Islet precursor cell (in vitro differentiated cells): Measurements from ENCODE around the gene CARD19.
"Not testable (repeated sequence)": the region's sequence is repeated elsewhere in the genome, so short reads cannot be mapped to it uniquely, and the experiment has no call there.

Source experiments
- DNase-seq: peaks from one replicate; pipeline ENCODE4 v3.0.0-alpha.2; 2018

CARD19 gene

DNA sequence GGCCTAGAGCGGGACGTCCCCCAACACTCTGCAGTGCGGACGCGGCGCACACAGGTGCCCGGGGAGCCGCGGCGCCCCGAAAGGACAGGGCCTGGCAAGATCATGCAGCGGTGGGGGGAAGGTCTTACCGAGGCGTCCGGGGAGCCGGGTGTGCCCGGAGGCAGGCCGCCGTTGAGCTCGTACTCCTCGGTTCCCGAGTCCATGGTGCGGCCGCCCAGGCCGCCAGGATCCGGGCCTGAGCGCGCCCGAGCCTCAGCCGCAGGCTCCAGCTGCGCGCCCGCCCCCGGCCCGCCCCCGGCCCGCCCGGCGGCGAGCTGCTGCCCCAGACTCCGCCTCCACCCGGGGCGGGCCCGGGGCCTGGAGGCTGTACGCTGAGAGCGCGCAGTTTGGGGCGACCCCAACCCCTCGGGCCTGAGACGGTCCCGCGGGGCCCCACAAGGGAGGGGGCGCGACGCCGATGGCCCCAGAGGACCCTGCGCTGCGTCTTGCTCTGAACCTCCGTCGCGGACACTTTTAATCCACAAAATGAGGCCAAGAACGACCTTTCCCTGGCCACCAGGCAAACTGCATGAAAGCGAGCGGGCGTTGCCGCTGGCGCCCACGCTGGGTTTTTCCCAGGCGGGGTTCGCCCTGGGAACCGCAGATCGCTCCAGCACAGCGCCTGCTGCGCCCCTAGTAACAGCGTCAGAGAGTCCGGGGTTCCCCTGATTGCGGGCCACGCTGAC, 38.2 kb downstream of the CARD19 start, which contains the start of gene NINJ1:
NINJ1 (minus strand) TSS at position 237 of the 725 bp plus-strand sequence; CDS start at position 203, 34 bp downstream.
- peak; percentile 78 for DNase-seq

DNA sequence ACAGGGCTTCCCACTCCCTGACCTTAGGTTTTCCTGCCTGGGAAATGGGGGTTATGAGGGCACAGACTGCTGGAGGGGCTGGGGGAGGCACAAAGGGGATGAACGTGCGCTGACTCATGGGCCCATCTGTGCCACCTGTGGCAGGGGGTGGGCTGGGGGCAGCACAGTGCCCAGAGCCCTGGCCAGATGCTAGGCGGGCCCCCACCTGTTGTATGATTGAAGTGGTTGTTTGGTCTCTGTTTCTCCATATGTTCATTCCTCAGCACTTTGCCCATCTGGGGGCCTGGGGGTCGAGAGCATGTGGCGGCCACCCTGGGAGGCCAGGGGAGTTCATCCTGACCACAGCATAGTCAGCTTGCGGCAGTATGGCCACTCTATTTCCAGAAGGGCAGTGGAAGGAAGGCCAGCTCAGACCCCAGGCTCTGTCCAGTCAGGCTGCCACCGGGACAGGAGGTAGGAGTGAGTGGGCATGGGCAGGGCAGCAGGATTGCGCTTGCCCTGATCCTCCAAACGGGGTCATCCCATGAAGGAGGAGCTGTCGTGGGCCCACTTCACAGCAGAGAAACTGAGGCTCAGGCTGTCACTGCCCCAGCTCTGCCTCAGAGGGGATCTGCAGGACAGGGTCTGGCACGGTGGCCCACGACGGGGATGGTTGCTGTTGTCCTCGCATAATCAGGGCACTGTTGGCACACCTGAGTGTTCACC, 38.9 kb downstream of the CARD19 start:
- peak; percentile 48 for DNase-seq

DNA sequence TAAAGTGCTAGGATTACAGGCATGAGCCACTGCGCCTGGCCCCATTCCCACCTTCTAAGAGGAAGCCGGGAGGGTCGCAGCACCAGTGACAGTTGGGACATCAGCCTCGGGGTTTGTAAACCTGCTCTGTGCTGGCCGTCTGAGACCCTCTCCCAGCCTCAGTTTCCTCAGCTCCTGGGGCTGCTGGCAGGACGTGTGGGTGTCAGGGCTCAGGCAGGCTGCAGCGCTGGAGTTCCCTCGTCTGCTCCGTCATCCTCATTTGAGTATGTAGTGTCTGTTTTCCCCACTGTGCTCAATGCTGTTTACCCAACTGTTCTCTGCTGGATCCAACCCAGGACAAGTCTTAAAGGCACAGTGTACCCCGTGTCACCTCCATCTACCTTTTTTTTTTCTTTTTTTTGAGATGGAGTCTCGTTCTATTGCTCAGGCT, 40.0 kb downstream of the CARD19 start:
- DNase-seq = no peak

DNA sequence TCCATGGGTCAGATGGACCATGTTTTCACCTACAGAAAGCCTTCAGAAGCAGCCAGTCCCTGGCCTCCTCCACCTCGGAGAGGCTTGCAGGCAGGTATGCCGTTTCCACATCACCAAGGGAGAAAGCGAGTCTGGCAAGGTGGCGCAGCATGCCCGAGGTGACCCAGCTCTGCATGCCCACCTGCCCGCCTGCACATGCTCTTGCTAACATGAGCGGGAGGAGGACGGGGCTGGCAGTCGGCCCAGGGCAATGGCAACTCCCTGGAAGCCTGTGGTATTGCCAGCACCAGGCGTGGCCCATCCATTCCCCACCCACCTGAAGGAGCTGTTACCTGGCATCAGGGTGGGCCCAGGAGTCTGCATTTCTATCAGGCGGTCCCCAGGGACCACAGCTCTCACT, 41.3 kb downstream of the CARD19 start:
- DNase-seq = peak; percentile 45

DNA sequence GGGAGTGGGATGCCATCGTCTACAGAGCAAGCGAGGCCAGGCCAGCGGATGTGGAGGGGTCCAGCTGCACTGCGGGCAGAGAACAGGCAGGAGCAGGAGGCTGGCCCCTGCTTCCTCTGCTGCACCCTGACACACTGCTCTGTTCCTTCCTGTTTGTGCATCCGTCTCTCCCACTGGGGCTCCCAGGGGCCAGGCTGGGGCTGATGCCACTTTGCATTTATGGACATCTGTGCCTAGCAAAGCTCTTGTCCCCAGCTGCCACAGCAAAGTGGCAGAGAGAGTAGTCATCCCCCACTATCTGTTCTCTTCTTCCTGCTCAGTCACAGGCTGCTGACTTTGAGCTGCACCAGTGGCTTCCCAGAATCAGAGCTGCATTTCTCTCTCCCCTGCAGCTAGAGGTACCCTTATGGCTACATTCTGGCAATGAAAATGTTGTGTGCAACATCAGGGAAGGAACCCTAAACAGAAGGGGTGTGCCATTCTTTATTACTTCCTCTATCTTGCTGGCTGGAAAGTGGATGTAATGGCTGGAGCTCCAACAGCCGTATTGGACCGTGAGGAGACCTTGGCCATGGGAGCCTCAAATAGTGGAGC, 42.3 kb downstream of the CARD19 start:
- DNase-seq = peak; percentile 47

DNA sequence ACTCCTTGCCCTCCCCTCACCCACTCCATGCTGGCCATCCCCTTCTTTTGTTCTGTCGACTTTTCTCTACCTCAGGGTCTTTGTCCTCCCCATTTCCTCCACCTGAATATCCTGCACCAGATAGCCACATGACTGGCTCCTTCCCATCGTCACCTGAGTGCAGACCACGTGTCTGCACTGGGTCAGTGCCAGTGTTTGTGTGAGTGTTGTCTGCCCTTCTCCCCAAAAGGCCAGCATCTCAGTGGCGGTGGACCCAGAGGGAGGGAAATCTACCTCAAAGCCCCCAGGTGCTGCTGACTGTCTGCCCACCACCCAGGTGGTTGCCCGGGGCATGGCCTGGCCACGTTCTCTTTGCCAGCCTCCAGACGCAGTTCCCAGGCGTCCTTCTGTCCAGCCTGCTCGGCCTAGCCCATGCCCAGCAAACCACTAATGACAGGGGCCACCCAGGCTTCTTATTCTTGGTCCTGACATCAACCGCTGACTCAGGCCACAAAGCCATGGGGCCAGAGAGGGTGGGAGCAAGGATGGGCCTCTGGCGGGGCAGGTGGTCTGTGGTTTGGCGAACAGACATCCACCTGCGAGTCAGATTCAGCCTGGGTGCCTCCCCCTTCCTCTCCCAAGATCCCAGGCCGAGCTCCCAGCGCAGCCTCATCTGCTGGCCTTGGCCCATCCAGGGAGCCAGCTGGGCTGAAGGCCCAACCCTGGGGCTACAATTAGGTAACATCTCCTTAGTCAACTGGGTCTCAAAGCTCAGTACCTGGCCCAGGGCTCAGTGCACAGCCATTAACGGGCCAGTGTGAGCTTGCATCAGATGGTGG, 43.6 kb downstream of the CARD19 start:
- DNase-seq = peak; percentile 54

DNA sequence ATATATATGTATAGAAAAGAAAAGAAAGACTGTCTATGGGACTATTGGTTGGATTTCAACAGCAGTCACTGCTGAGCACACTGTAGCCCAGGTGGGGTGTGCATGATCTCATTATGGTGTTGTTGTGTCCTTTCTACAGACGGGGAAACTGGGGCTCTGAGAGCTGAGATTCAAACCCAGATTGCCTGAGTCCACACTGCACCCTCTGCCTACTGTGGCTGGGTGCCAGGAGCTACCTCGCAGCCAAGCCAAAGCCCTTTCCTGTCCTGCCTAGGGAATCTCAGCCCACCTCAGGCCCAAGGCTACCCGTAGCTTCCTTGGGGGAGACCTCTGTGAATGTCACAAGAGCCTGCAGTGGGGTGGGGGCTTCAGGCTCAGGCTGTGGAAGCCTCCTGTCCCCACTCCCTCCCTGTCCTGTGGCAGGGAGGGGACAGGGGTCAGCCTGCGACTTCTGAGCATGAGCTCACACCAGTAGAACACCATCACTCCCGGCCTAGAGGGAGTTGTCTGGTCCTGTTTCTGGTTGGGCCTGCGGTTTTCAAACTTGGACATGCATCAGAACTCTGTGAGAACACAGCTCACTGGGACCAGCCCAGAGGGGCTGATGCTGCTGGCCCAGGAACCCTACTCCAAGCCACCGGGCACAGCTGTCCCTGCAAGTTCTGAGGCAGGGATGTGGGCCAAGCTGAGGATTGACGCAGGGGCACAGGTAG, 45.9 kb downstream of the CARD19 start:
- peak; percentile 44 for DNase-seq

DNA sequence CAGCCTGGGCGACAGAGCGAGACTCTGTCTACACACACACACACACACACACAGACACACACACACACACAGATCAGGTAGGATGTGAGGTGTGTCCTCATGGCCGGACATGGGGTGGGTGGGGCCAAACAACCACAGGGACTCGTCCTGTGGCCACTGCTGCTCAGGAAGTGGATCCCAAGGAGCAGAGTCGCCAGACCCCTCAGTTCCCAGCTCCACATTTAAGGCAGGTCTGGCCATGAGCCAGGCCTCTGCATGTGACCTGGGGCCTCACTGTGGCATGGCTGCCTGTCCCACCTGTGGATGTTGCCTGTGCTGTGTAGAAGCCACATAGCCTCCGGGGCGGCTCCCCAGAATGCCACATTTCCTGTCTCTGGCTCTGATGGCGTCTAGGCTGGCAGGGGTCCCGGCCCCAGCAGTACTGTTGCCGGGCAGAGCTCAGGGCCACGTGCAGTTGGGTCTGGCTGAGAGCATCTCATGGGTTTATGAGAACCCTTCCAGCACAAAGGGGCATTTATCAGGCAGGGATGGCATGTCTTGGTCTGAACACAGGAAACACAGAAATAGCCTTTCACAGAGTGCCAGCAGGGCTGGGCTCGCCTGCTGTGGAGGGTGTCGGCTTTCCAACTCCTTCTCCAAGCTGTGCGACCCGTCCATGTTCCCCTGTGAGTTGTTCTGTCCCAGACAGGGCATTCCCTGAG, 48.0 kb downstream of the CARD19 start:
- peak; percentile 53 for DNase-seq

DNA sequence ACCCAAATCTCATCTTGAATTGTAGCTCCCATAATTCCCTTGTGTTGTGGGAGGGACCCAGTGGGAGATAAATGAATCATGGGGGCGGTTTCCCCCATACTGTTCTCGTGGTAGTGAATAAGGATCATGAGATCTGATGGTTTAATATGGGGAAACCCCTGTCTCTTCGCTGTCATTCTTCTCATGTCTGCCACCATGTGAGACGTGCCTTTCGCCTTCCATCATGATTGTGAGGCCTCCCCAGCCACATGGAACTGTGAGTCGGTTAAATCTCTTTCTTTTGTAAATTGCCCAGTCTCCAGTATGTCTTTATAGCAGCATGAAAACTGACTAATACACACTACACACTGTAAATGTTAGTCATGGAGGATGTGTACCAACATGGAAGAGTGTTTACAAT, 50.7 kb downstream of the CARD19 start:
- not testable (repeated sequence) for DNase-seq

DNA sequence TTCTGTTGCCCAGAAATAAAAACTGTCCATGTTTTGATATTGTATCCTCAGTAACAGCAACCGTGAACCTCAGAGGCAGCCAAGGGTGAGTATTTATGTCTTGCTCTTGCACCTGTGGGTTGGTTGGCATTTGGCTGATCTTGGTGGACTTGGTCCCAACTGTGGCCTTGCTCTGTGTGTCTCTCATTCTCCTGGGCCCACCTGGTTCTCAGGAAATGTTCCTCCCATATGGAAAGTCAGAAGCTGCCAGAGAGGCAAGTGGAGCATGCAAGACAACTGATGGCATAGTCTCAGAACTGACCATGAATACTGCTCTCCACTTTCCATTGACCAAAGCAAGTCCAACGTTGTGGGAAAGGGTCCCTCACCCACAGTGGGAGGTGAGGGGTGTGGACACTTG, 51.6 kb downstream of the CARD19 start:
- DNase-seq = no peak

DNA sequence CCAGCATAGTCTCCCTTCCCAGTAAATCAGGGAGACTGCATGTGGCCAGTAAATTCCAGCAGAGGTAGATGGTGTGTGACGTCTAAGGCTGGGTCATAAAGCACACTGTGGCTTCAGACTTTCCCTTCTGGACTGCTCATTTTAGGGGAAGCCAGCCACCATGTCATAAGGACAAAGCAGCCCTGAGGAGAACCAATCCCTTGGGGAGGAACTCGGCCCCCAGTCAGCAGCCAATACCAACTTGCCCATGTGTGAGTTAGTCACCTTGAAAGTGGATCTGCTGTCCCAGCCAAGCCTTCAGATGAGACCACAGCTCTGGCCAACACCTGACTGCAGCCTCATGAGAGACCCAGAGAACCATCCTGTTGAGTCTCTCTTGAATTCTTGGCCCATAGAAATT, 52.7 kb downstream of the CARD19 start:
- DNase-seq = peak; percentile 28

DNA sequence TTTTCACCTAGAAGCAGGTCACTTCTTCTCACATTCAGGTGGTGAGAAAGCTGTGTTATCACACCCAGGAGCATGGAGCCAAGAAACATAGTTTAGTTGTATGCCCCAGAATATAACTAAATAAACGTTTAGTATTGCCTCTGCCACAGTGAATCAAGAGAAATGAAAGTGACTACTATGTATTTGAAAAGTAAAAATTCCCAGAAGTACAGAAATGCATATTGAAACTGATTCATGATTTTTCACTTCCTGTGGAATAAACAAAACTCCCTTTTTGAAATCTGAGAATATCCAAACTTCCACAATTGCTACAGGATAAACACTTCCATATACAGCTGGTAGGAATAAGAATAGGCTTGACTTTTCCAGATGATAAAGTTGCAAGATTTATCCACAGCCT, 53.3 kb downstream of the CARD19 start:
- no peak for DNase-seq

DNA sequence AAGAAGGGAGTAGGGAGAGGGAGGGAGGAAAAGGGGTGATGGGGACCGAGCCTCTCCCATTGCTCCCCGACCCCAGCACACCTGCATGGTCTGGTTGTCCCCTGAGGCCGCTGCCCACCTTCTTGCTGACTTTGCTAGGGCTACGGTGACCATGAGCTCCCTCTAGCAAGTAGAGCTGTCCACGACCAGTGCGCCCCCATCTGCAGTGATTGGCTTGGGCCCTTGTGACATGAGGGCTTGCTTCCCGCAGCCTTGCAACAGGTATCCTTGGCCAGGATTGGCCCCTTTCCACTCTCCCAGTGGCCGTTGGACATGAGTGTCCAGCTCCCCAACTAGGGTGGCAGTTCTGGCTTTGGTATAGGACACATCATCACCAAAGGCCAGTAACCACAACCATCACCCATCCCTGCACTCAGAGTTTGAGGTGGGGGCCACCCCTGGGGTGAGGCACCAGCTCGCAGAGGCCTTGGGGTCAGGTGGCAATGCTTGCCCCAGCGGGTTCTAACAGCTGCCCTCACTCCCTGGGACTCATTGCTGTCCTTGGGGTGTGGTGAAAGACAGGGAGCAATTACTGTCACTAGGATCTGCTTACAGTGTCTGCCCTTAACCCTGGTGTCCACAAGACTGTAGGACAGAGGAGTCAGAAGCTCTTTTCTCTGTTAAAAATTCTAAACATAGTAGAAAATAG, 55.2 kb downstream of the CARD19 start:
- no peak for DNase-seq

DNA sequence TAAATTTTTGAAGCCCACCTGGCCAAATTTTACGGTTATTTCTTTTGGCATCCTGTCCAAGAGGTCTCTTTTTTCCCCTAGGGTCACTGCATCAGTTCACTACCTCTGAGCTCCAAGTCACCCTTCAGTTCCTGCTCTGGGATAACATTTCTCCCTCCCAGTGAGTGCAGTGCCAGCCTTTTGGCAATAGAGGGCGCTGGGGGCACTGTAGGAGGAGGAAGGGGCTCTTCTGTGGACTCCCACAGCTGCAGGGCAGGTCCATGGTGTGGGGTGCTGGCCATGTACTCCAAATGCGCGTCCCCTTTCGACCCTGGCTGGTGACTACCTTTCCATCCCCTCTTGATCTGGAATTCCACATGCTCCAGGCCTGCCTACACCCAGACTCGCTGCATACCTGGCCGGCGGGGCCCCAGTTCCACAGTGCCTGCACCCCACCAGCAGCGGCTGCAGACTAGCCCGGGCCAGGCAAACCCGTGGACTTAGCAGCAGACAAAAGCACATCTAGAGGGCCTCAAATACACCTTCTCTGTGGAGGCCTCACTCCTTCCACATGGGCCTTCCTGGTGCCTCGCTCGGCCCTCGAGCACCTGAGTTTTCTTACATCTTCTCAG, 58.4 kb downstream of the CARD19 start:
- peak; percentile 86 for DNase-seq

DNA sequence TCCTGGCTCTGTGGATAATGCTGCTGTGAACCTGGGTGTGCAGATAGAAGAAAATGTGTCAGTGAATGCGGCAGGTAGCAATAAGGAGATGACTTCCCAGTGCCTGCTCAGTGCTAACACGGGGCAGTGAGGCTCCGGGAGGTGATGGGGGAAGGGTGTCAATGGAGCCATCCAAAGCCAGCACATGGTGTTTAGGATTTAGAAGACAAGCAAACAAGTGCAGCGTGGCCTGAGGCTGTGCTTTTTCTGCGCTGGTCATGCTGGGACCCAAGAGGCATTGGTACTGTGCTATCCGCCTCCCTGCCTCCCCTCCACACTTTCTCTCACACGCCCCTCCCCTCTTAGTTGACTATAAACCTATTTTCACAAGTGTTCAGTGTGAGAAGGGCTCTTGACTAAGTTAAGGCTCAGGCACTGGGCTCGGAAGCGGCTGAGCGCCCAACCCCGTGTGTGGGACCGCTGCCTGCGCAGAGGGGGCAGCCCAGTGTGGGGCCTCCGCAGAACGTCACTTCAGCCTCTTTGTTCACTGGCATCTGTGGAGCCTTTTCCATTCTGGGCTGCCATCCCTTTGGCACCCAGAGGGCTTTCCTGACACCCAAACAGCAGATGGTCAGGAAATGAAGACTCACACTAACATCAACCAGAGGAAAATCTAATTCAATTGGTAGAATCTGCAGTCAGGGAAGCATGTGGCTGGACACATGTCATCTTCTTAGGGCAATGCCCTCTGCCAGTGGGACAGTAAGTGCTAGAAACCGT, 59.9 kb downstream of the CARD19 start:
- no peak for DNase-seq

DNA sequence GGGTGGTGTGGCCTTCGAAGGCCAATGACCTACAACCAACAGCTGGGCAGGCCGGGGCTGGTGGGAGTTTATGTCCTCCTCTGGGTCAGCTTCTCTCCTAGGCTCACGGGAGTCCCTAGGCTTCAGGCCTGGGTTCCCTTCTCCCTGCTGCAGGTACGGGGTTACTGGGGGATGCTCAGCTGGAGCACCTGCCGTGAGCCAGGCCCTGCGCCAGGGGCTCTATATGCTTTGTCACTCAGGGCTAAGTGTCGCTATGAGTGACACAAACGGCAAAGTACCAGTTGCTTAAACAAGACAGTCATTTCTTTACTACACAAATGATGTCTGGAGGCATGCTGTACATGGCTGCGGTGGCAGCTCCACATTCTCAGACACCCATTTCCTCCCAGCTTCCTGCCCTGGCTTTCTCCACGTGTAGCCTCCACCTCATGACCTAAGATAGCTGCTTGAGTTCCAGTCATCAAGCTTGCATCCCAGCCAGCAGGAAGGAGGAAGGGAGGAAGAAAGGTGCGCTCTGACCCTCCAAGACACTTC, 60.5 kb downstream of the CARD19 start:
- no peak for DNase-seq

DNA sequence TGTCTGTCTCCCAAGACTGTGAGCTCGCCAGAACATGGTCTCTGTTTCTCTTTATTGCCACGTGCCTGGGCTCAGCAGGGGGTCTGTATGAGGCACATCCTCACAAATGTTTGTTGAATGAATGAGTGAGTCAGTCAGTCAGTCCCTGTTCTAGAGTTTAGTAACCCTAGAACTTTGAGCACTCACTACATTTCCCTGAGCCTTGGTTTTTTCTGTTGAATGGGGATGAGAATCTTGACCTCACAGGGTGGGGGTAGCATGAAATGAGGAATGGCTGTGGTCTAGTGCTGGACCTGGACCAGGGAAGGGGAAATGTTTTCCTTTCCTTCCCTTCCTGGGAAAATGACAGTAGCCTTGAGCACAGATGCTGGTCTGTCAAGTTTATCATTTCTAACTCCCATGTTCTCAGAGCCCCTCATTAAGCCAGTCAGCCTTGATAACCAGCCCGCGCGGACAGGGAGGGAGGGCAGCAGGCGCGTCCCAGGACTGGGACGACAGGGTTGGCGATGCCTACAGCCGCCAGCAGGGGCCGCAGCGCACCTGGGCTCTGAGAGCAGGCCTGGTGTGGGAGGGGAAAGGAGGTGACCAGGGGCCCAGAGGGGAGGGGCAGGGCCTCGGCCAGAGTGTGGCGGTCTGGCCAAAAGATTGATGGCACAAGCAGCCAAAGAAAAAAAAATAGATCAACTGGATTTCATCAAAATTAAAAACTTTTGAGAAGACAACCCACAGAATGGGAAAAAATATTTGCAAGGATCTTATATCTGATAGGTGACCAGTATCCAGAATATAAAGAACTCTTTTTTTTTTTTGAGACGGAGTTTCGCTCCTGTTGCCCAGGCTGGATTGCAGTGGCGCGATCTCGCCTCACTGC, 63.8 kb downstream of the CARD19 start:
- peak; percentile 94 for DNase-seq

DNA sequence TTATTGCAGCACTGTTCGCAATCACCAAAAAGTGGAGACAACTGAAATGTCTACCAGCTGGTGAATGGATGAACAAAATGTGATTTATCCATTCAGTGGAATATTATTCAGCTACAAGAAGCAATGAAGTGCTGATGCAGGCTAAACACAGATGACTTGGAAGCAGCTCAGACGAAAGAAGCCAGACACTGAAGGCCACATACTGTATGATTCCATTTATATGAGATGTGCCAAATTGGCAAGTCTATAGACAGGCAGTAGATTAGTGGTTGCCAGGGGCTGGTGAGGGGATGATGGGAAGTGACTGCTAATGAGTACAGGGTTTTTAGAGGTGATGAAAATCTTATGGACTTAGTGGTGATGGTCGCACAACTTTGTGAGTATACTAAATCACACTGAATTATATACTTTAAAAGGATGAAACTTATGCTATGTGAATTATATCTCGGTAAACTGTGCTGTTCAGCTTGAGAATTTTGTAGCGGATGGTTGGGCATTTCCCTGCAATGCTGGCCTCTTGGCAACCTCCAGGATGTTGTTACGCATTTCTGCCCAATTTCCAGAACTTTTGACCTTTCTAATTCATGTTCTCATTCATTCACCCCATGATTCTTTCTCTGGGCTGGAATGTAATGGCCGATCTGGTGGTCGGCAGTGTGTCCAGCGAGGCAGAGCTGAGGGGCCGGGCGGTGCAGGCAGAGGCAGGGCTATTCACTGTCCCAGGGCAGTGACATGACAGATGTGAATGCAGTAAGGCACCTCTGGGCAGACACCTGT, 66.0 kb downstream of the CARD19 start:
- no peak for DNase-seq
